GM21526 (cell line): ENCODE measurements around the gene ZNF765.
"Not testable (repeated sequence)": the region's sequence is repeated elsewhere in the genome, so short reads cannot be mapped to it uniquely, and the experiment has no call there.

Source experiments
- ATAC-seq: cut with Tn5 transposase; IDR thresholded peaks from one replicate; pipeline ENCODE4 v1.9.1; 2021; ENCODE audit warnings: moderate library complexity; ENCODE audit not compliant: unreplicated experiment, low FRiP score

ZNF765 gene

GRCh38 chr19:53475470-53475869 lies 80.5 kb downstream of the ZNF765 start:
- not testable (repeated sequence) for ATAC-seq
